GM18505 (cell line): ENCODE measurements around the gene CHD1L.
"Not testable (repeated sequence)": the region's sequence is repeated elsewhere in the genome, so short reads cannot be mapped to it uniquely, and the experiment has no call there.

Experiments used
- ATAC-seq: cut with Tn5 transposase; IDR thresholded peaks from one replicate; pipeline ENCODE4 v1.9.1; 2021; ENCODE audit not compliant: unreplicated experiment
- POLR2A ChIP-seq: IDR thresholded peaks from 4 replicates; pipeline ENCODE4 v1.6.1; 2011; ENCODE audit warnings: borderline replicate concordance; ENCODE audit not compliant: insufficient read depth, insufficient read length; ENCODE audit errors: extremely low read depth

Gene CHD1L

GRCh38 chr1:147242449-147243227 lies at the start of gene CHD1L:
TSS of gene CHD1L (plus strand) at chr1:147242684. CDS start at chr1:147242704, 20 bp downstream.
- peak; percentile 81 for TF ChIP-seq POLR2A
- ATAC-seq: peak; percentile 89

- not testable (repeated sequence) for ATAC-seq
Measured at GRCh38 chr1:147197324-147197723, 45.2 kb upstream of the CHD1L start.

GRCh38 chr1:147201276-147201675 lies 41.2 kb upstream of the CHD1L start:
- no peak for TF ChIP-seq POLR2A
- no peak for ATAC-seq

GRCh38 chr1:147201786-147202185 lies 40.7 kb upstream of the CHD1L start:
- TF ChIP-seq POLR2A: no peak
- no peak for ATAC-seq

GRCh38 chr1:147202576-147202975 lies 39.9 kb upstream of the CHD1L start:
- no peak for TF ChIP-seq POLR2A
- ATAC-seq: no peak

- ATAC-seq: no peak
- no peak for TF ChIP-seq POLR2A
Measured at GRCh38 chr1:147204080-147204479, 38.4 kb upstream of the CHD1L start.

- ATAC-seq: no peak
- TF ChIP-seq POLR2A: no peak
Measured at GRCh38 chr1:147207192-147207591, 35.3 kb upstream of the CHD1L start.

GRCh38 chr1:147208619-147209018 lies 33.9 kb upstream of the CHD1L start:
- no peak for TF ChIP-seq POLR2A

GRCh38 chr1:147209825-147210821 lies 32.4 kb upstream of the CHD1L start:
- TF ChIP-seq POLR2A: no peak
- no peak for ATAC-seq

More at GRCh38 chr1:147208619-147209018, 33.9 kb upstream of the CHD1L start:
- ATAC-seq: no peak

- no peak for TF ChIP-seq POLR2A
- ATAC-seq: no peak
Measured at GRCh38 chr1:147210987-147211386, 31.5 kb upstream of the CHD1L start.

GRCh38 chr1:147211577-147211976 lies 30.9 kb upstream of the CHD1L start:
- no peak for TF ChIP-seq POLR2A
- ATAC-seq: no peak

GRCh38 chr1:147213271-147213670 lies 29.2 kb upstream of the CHD1L start:
- no peak for ATAC-seq
- TF ChIP-seq POLR2A: no peak

GRCh38 chr1:147214325-147214724 lies 28.2 kb upstream of the CHD1L start:
- ATAC-seq: no peak
- no peak for TF ChIP-seq POLR2A
